Adrenal gland (tissue), 12 donors: Measurements from ENCODE around the gene PCDHB5. TPM values are rescaled to one million over a fixed set of nuclear protein-coding genes. Genes with fewer than 3 reads are reported as not detected.
"Not testable (repeated sequence)": the region's sequence is repeated elsewhere in the genome, so short reads cannot be mapped to it uniquely, and the experiment has no call there.

Source experiments
- DNase-seq, 7 donors: peaks; one replicate each; pipeline ENCODE4 v3.0.0-alpha.2; 2019 to 2020
- H3K27ac ChIP-seq, 5 donors: fragments of 200-600 bp; sonication (generic) in 4 of 5; 1 replicate in 3 of 5; 2 replicates in 2 of 5; pipeline versions ENCODE4 v1.5.1 to v1.8.0; 2016 to 2020; ENCODE audit warnings: mild to moderate bottlenecking in 1 of 5
- H3K27me3 ChIP-seq: fragments of 200-600 bp; 2 replicates; pipeline ENCODE4 v1.8.0; 2021
- H3K36me3 ChIP-seq, 2 donors: fragments of 200-600 bp; replicated peaks in 1 of 2; 1 replicate in 1 of 2; 2 replicates in 1 of 2; pipeline versions ENCODE4 v1.5.1 to v1.8.0; 2018 to 2022
- H3K4me1 ChIP-seq, 2 donors: fragments of 200-600 bp; replicated peaks in 1 of 2; 1 replicate in 1 of 2; 2 replicates in 1 of 2; pipeline versions ENCODE4 v1.5.1 to v1.8.0; 2018 to 2021
- H3K4me3 ChIP-seq, 4 donors: fragments of 200-600 bp; sonication (generic) in 3 of 4; one replicate each; pipeline ENCODE4 v1.5.1; 2016 to 2018
- H3K9me3 ChIP-seq, 3 donors: fragments of 200-600 bp; sonication (generic) in 1 of 3; replicated peaks in 1 of 3; 1 replicate in 2 of 3; 2 replicates in 1 of 3; pipeline versions ENCODE4 v1.5.1 to v1.8.0; 2016 to 2021
- CTCF ChIP-seq, 6 experiments: fragments of 450-650 bp in 4 of 6; fragments of 200-600 bp in 2 of 6; sonication (generic) in 1 of 6; IDR thresholded peaks; 1 replicate in 5 of 6; 2 replicates in 1 of 6; pipeline versions ENCODE4 v1.5.1 to v1.8.0; 2016 to 2021; ENCODE audit warnings: antibody characterized with exemption in 6 of 6, mild to moderate bottlenecking in 2 of 6, moderate library complexity in 1 of 6
- POLR2A ChIP-seq, 2 donors: fragments of 450-650 bp; IDR thresholded peaks; one replicate each; pipeline ENCODE4 v1.6.1; 2017; ENCODE audit warnings: antibody characterized with exemption in 2 of 2, mild to moderate bottlenecking in 2 of 2, moderate library complexity in 1 of 2
- WGBS, 4 donors: extraction: QIAGEN DNeasy Blood & Tissue Kit in 2 of 4; methylation state at CpG; one replicate each; pipeline versions ENCODE4 v1.1.5 to v1.1.7; 2013 to 2017; 5-methylcytosine and 5-hydroxymethylcytosine counted together
- intact Hi-C, 2 donors: fragments of 100-400 bp; cut with DNase I; formaldehyde crosslinking; loops; one replicate each; pipeline versions ENCODE4 v1.14.1 to v1.15.0; 2022 to 2023
- polyA plus RNA-seq, 3 donors: library from polyadenylated mRNA; stranded (reverse); fragments of 200-250 nt in 2 of 3; fragments of 350-450 nt in 1 of 3; fragmentation: Illumina TruSeq in 1 of 3; extraction: RNeasy Lipid Tissue Mini Kit (QIAGEN cat#74804) in 1 of 3; gene quantifications; one replicate each; pipeline ENCODE4 v1.2.3, GENCODE V29; 2013 to 2014
- total RNA-seq, 9 donors: library from RNA; depleted of rRNA in 4 of 9; stranded (reverse); fragments of >200 nt in 4 of 9; fragments of 120-200 nt in 1 of 9; fragmentation: NEBNext Ultra II Directional in 1 of 9; extraction: Animal tissue kit (Norgen Biotek cat#: 25700) in 1 of 9; gene quantifications; one replicate each; pipeline versions ENCODE4 v1.1.0 to v1.2.4, GENCODE V29; 2013 to 2023
- donor health status: healthy with polysubstance abuse.
- donor health status: Bipolar disorder and iron deficiency.
- donor health status: DM: yes; HTN: yes; CAD: no.
- donor health status: DM: no; HTN: no; CAD: no.
- donor health status: DM: no; HTN: no; CAD: no.
- donor health status: DM: yes; HTN: yes; CAD: no.

PCDHB5 gene
- total and polyA plus RNA-seq, 12 donors: 1.0 to 10.7 (median 4.2) TPM

- 35 to 64% (median 52%) methylated on average over 19 of the region's 19 CpGs for WGBS, 4 donors
- Histone ChIP-seq H3K4me1 (no peaks in the 10 kb centered on the region), H3K27ac (no peak overlapping the region), H3K9me3 (peaks cover 0 to 26% (median 0%) of the 10 kb centered on the region in 3 donors), H3K36me3 (no peaks in the 10 kb centered on the region), H3K27me3 (no peaks in the 10 kb centered on the region), H3K4me3 (peak overlapping the region in 2 of 4 donors; percentile 8 to 45)
- intact Hi-C loops: no loop called here
- TF ChIP-seq POLR2A (IDR thresholded peaks at IDR 0.05): no peak
- no peak for TF ChIP-seq CTCF (IDR thresholded peaks at IDR 0.05)
- no peak for DNase-seq
These were observed 786 bp downstream of the PCDHB5 start for GRCh38 chr5:141135718-141136266.

- H3K27me3 ChIP-seq, H3K4me1 ChIP-seq, H3K27ac ChIP-seq, intact Hi-C loops, DNase-seq, H3K4me3 ChIP-seq, H3K36me3 ChIP-seq: not testable (repeated sequence)
- peaks cover 0 to 26% (median 0%) of the 10 kb centered on the region in 3 donors for H3K9me3 ChIP-seq
- 37 to 59% (median 46%) methylated on average over 12 to 33 of the region's 34 CpGs for WGBS, 4 donors
These were observed 2.3 kb downstream of the PCDHB5 start for GRCh38 chr5:141137346-141137745.

- Histone ChIP-seq H3K36me3 (no peaks in the 10 kb centered on the region), H3K9me3 (peaks cover 0 to 16% (median 10%) of the 10 kb centered on the region in 3 donors), H3K4me3 (no peak within 1 kb of the TSS), H3K27me3 (no peaks in the 10 kb centered on the region), H3K27ac (no peak within 1 kb of the TSS), H3K4me1 (no peaks in the 10 kb centered on the region)
- TF ChIP-seq POLR2A (IDR thresholded peaks at IDR 0.05) (no peak), CTCF (IDR thresholded peaks at IDR 0.05) (no peak)
- DNase-seq: no peak
- 11 to 20% (median 16%) methylated on average over 18 of the region's 18 CpGs for WGBS, 4 donors
- intact Hi-C loops: no loop called here
These were observed 14.8 kb downstream of the PCDHB5 start, which contains the start of gene PCDHB6 for GRCh38 chr5:141149812-141150211. PCDHB6 (plus strand) TSS chr5:141150057; CDS start chr5:141150258, 201 bp downstream.

- no peak for DNase-seq
- H3K36me3 ChIP-seq: no peaks in the 10 kb centered on the region
- no peaks in the 10 kb centered on the region for H3K4me1 ChIP-seq
- peaks cover 0 to 16% (median 10%) of the 10 kb centered on the region in 3 donors for H3K9me3 ChIP-seq
- 34 to 63% (median 45%) methylated on average over 22 to 33 of the region's 33 CpGs for WGBS, 4 donors
- no peak for TF ChIP-seq CTCF (IDR thresholded peaks at IDR 0.05)
- no peak for TF ChIP-seq POLR2A (IDR thresholded peaks at IDR 0.05)
- H3K27ac ChIP-seq: no peak overlapping the region
- H3K4me3 ChIP-seq: no peak overlapping the region
- no peaks in the 10 kb centered on the region for H3K27me3 ChIP-seq
- intact Hi-C loops: no loop called here
These were observed 15.4 kb downstream of the PCDHB5 start for GRCh38 chr5:141150224-141150992.
